Osteocyte (in vitro differentiated cells): ENCODE measurements around the gene IRX4. TPM values are rescaled to one million over a fixed set of nuclear protein-coding genes. Genes with fewer than 3 reads are reported as not detected.

Experiments
- DNase-seq: peaks from one replicate; pipeline ENCODE4 v3.0.0; 2021; ENCODE audit warnings: mixed read lengths; ENCODE audit not compliant: unreplicated experiment; ENCODE audit errors: extremely low spot score
- H3K27ac Mint-ChIP-seq: one replicate; pipeline ENCODE4 v1.8.0; 2021; ENCODE audit warnings: mild to moderate bottlenecking, mixed read lengths; ENCODE audit not compliant: unreplicated experiment
- H3K27me3 Mint-ChIP-seq: one replicate; pipeline ENCODE4 v1.8.0; 2021; ENCODE audit warnings: mixed read lengths; ENCODE audit not compliant: unreplicated experiment
- H3K36me3 Mint-ChIP-seq: one replicate; pipeline ENCODE4 v1.8.0; 2021; ENCODE audit warnings: mixed read lengths; ENCODE audit not compliant: unreplicated experiment
- H3K4me1 Mint-ChIP-seq: one replicate; pipeline ENCODE4 v1.8.0; 2021; ENCODE audit warnings: mixed read lengths; ENCODE audit not compliant: unreplicated experiment
- H3K4me3 Mint-ChIP-seq: one replicate; pipeline ENCODE4 v1.8.0; 2021; ENCODE audit warnings: mild to moderate bottlenecking, moderate library complexity, mixed read lengths; ENCODE audit not compliant: unreplicated experiment
- H3K9me3 Mint-ChIP-seq: one replicate; pipeline ENCODE4 v1.8.0; 2021; ENCODE audit warnings: mixed read lengths; ENCODE audit not compliant: unreplicated experiment
- CTCF ChIP-seq: fragments of 200-600 bp; sonication (generic); IDR thresholded peaks from 2 replicates; pipeline ENCODE4 v1.5.0; 2021; ENCODE audit warnings: antibody characterized with exemption, mild to moderate bottlenecking, moderate library complexity
- total RNA-seq: library from RNA; stranded (reverse); gene quantifications from 2 replicates; pipeline ENCODE4 v1.2.1, GENCODE V29; 2021

The IRX4 gene
- total RNA-seq, 1 donor from 2014 or later: not detected

- H3K36me3 Mint-ChIP-seq: no peaks in the 10 kb centered on the region
- no peaks in the 10 kb centered on the region for H3K4me1 Mint-ChIP-seq
- H3K4me3 Mint-ChIP-seq: no peak overlapping the region
- DNase-seq: peak; percentile 27
- H3K27ac Mint-ChIP-seq: no peak overlapping the region
- no peak for TF ChIP-seq CTCF
- H3K27me3 Mint-ChIP-seq: peaks cover 11% of the 10 kb centered on the region
- no peaks in the 10 kb centered on the region for H3K9me3 Mint-ChIP-seq
Observed at GRCh38 chr5:1929108-1929991, 46.6 kb upstream of the IRX4 start.

- TF ChIP-seq CTCF: no peak
- H3K27ac Mint-ChIP-seq: no peak overlapping the region
- H3K36me3 Mint-ChIP-seq: no peaks in the 10 kb centered on the region
- DNase-seq: peak; percentile 82
- no peak overlapping the region for H3K4me3 Mint-ChIP-seq
- H3K9me3 Mint-ChIP-seq: no peaks in the 10 kb centered on the region
- H3K27me3 Mint-ChIP-seq: no peaks in the 10 kb centered on the region
- no peaks in the 10 kb centered on the region for H3K4me1 Mint-ChIP-seq
Observed at GRCh38 chr5:1926471-1927341, 44.0 kb upstream of the IRX4 start.

- H3K27me3 Mint-ChIP-seq: no peaks in the 10 kb centered on the region
- no peaks in the 10 kb centered on the region for H3K9me3 Mint-ChIP-seq
- H3K27ac Mint-ChIP-seq: no peak overlapping the region
- no peak for TF ChIP-seq CTCF
- no peak for DNase-seq
- no peaks in the 10 kb centered on the region for H3K36me3 Mint-ChIP-seq
- no peaks in the 10 kb centered on the region for H3K4me1 Mint-ChIP-seq
- no peak overlapping the region for H3K4me3 Mint-ChIP-seq
Observed at GRCh38 chr5:1926071-1926440, 43.3 kb upstream of the IRX4 start.

- Mint-ChIP-seq H3K4me3 (no peak overlapping the region), H3K27me3 (no peaks in the 10 kb centered on the region), H3K27ac (no peak overlapping the region), H3K9me3 (no peaks in the 10 kb centered on the region), H3K36me3 (no peaks in the 10 kb centered on the region), H3K4me1 (no peaks in the 10 kb centered on the region)
- TF ChIP-seq CTCF: no peak
- peak; percentile 78 for DNase-seq
Observed at GRCh38 chr5:1925111-1926070, 42.7 kb upstream of the IRX4 start.
